ENCODE results near the gene SULT2A1. TPM values are rescaled to one million over a fixed set of nuclear protein-coding genes. Genes with fewer than 3 reads are reported as not detected.

The SULT2A1 gene
- total RNA-seq, 1 donor from 2014 or later, result 1.7 TPM

GRCh38 chr19:47848823-47849473 is 37.2 kb downstream of the SULT2A1 start:
- Histone ChIP-seq H3K9me3 (no peaks in the 10 kb centered on the region), H3K36me3 (no peaks in the 10 kb centered on the region), H3K27me3 (no peaks in the 10 kb centered on the region), H3K4me3 (no peak overlapping the region), H3K27ac (no peak overlapping the region), H3K4me1 (no peaks in the 10 kb centered on the region)
- DNase-seq (ENCODE audit: extremely low spot score in 2 of 2), result no peak
- intact Hi-C loops (cut with DNase I), result no loop called here
- TF ChIP-seq POLR2AphosphoS5 (IDR thresholded peaks at IDR 0.05; ENCODE audit: insufficient read depth in 1 of 2, low read depth in 1 of 2) (no peak), CTCF (IDR thresholded peaks at IDR 0.05) (no peak), POLR2A (IDR thresholded peaks at IDR 0.05) (no peak)

GRCh38 chr19:47848425-47848822 is 37.7 kb downstream of the SULT2A1 start:
- Histone ChIP-seq H3K36me3 (no peaks in the 10 kb centered on the region), H3K9me3 (no peaks in the 10 kb centered on the region), H3K4me1 (no peaks in the 10 kb centered on the region), H3K27me3 (no peaks in the 10 kb centered on the region), H3K27ac (no peak overlapping the region), H3K4me3 (no peak overlapping the region)
- no peak for TF ChIP-seq POLR2A (IDR thresholded peaks at IDR 0.05)
- no peak for TF ChIP-seq POLR2AphosphoS5 (IDR thresholded peaks at IDR 0.05; ENCODE audit: insufficient read depth in 1 of 2, low read depth in 1 of 2)
- TF ChIP-seq CTCF (IDR thresholded peaks at IDR 0.05), result no peak
- intact Hi-C loops (cut with DNase I), result no loop called here
- no peak for DNase-seq (ENCODE audit: extremely low spot score in 2 of 2)

- no peak for TF ChIP-seq POLR2AphosphoS5 (IDR thresholded peaks at IDR 0.05; ENCODE audit: insufficient read depth in 1 of 2, low read depth in 1 of 2)
- no peak for TF ChIP-seq CTCF (IDR thresholded peaks at IDR 0.05)
- Histone ChIP-seq H3K4me1 (no peaks in the 10 kb centered on the region), H3K27me3 (no peaks in the 10 kb centered on the region), H3K4me3 (no peak overlapping the region), H3K27ac (no peak overlapping the region), H3K36me3 (no peaks in the 10 kb centered on the region), H3K9me3 (no peaks in the 10 kb centered on the region)
- no peak for DNase-seq (ENCODE audit: extremely low spot score in 2 of 2)
- intact Hi-C loops (cut with DNase I), result no loop called here
Measured at GRCh38 chr19:47842941-47843340, 43.2 kb downstream of the SULT2A1 start.

GRCh38 chr19:47839913-47840312 is 46.2 kb downstream of the SULT2A1 start:
- H3K27ac ChIP-seq, result no peak overlapping the region
- no peaks in the 10 kb centered on the region for H3K27me3 ChIP-seq
- DNase-seq (ENCODE audit: extremely low spot score in 2 of 2), result no peak
- no peaks in the 10 kb centered on the region for H3K9me3 ChIP-seq
- TF ChIP-seq POLR2AphosphoS5 (IDR thresholded peaks at IDR 0.05; ENCODE audit: insufficient read depth in 1 of 2, low read depth in 1 of 2), result no peak
- no peak for TF ChIP-seq POLR2A (IDR thresholded peaks at IDR 0.05)
- TF ChIP-seq CTCF (IDR thresholded peaks at IDR 0.05), result no peak
- no peak overlapping the region for H3K4me3 ChIP-seq
- H3K4me1 ChIP-seq, result no peaks in the 10 kb centered on the region
- intact Hi-C loops (cut with DNase I), result no loop called here
- H3K36me3 ChIP-seq, result no peaks in the 10 kb centered on the region

DNA sequence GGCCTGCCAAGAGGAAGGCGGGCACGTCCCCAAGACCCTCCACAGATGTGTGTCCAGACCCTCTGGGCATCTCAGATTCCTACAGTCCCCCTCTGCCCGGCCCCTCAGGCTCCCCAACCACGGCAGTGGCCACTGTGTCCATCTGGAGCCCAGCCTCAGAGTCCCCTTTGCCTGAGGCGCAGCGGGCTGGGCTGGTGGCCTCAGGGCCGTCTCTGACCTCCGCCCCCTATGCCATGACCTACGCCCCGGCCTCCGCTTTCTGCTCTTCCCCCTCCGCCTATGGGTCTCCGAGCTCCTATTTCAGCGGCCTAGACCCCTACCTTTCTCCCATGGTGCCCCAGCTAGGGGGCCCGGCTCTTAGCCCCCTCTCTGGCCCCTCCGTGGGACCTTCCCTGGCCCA is 46.7 kb downstream of the SULT2A1 start:
- no peak for TF ChIP-seq CTCF (IDR thresholded peaks at IDR 0.05)
- no peak for TF ChIP-seq POLR2A (IDR thresholded peaks at IDR 0.05)
- no peak for TF ChIP-seq POLR2AphosphoS5 (IDR thresholded peaks at IDR 0.05; ENCODE audit: insufficient read depth in 1 of 2, low read depth in 1 of 2)
- Histone ChIP-seq H3K27me3 (no peaks in the 10 kb centered on the region), H3K4me3 (no peak overlapping the region), H3K4me1 (no peaks in the 10 kb centered on the region), H3K9me3 (no peaks in the 10 kb centered on the region), H3K36me3 (no peaks in the 10 kb centered on the region), H3K27ac (no peak overlapping the region)
- intact Hi-C loops (cut with DNase I), result no loop called here
- DNase-seq (ENCODE audit: extremely low spot score in 2 of 2), result no peak
